GM23338 (cell line): ENCODE measurements around the gene ACBD4. TPM values are rescaled to one million over a fixed set of nuclear protein-coding genes. Genes with fewer than 3 reads are reported as not detected.

Experiments
- ATAC-seq: fragments of 200-7000 bp; cut with Tn5 transposase; 3 replicates; pipeline ENCODE4 v1.9.1; 2020
- DNase-seq: peaks from one replicate; pipeline ENCODE4 v3.0.0-alpha.2; 2015; ENCODE audit warnings: low spot score
- H2AFZ ChIP-seq: fragments of 200-600 bp; sonication (generic); 2 replicates; pipeline ENCODE4 v1.8.0; 2016; ENCODE audit warnings: antibody characterized with exemption, mild to moderate bottlenecking, moderate library complexity
- H3F3A ChIP-seq: fragments of 200-600 bp; sonication (generic); replicated peaks from 2 replicates; pipeline ENCODE4 v1.8.0; 2017; ENCODE audit warnings: antibody characterized with exemption, mixed run types, low read depth
- H3K27ac ChIP-seq: fragments of 200-600 bp; sonication (generic); 2 replicates; pipeline ENCODE4 v1.6.1; 2016; ENCODE audit warnings: low read depth
- H3K27me3 ChIP-seq: fragments of 200-600 bp; sonication (generic); 2 replicates; pipeline ENCODE4 v1.8.0; 2016; ENCODE audit warnings: mild to moderate bottlenecking, mixed run types, moderate library complexity; ENCODE audit not compliant: insufficient read depth
- H3K36me3 ChIP-seq: fragments of 200-600 bp; sonication (generic); 2 replicates; pipeline ENCODE4 v1.8.0; 2016; ENCODE audit warnings: mild to moderate bottlenecking; ENCODE audit not compliant: insufficient read depth
- H3K4me1 ChIP-seq: fragments of 200-600 bp; sonication (generic); 2 replicates; pipeline ENCODE4 v1.8.0; 2016; ENCODE audit warnings: mild to moderate bottlenecking, moderate library complexity; ENCODE audit not compliant: insufficient read depth
- H3K4me2 ChIP-seq: fragments of 200-600 bp; sonication (generic); 2 replicates; pipeline ENCODE4 v1.7.1; 2017; ENCODE audit warnings: mixed run types
- H3K4me3 ChIP-seq: fragments of 200-600 bp; sonication (generic); 2 replicates; pipeline ENCODE4 v1.6.1; 2016; ENCODE audit warnings: mixed run types
- H3K79me2 ChIP-seq: fragments of 200-600 bp; sonication (generic); replicated peaks from 2 replicates; pipeline ENCODE4 v1.8.0; 2017; ENCODE audit warnings: mild to moderate bottlenecking; ENCODE audit not compliant: insufficient read depth
- H3K9me2 ChIP-seq: fragments of 200-600 bp; sonication (generic); 2 replicates; pipeline ENCODE4 v1.8.0; 2017; ENCODE audit not compliant: insufficient read depth
- H4K20me1 ChIP-seq: fragments of 200-600 bp; sonication (generic); replicated peaks from 2 replicates; pipeline ENCODE4 v1.8.0; 2017; ENCODE audit warnings: mild to moderate bottlenecking; ENCODE audit not compliant: insufficient read depth
- H3K27ac Mint-ChIP-seq: 2 replicates; pipeline ENCODE4 v1.8.0; 2020; ENCODE audit warnings: inconsistent platforms, mild to moderate bottlenecking, moderate library complexity, mixed read lengths
- H3K27me3 Mint-ChIP-seq: 3 replicates; pipeline ENCODE4 v1.8.0; 2022; ENCODE audit warnings: low read depth, mild to moderate bottlenecking, moderate library complexity, mixed read lengths, inconsistent platforms; ENCODE audit not compliant: insufficient read depth, poor library complexity
- H3K36me3 Mint-ChIP-seq: 3 replicates; pipeline ENCODE4 v1.8.0; 2021; ENCODE audit warnings: low read depth, mild to moderate bottlenecking, inconsistent platforms, moderate library complexity, mixed read lengths
- H3K4me1 Mint-ChIP-seq: 3 replicates; pipeline ENCODE4 v1.8.0; 2020; ENCODE audit warnings: mild to moderate bottlenecking, inconsistent platforms, mixed read lengths
- H3K4me3 Mint-ChIP-seq: 3 replicates; pipeline ENCODE4 v1.8.0; 2021; ENCODE audit warnings: moderate library complexity, mild to moderate bottlenecking, inconsistent platforms, mixed read lengths
- H3K9me3 Mint-ChIP-seq: 3 replicates; pipeline ENCODE4 v1.8.0; 2020; ENCODE audit warnings: moderate library complexity, mild to moderate bottlenecking, inconsistent platforms, mixed read lengths
- CREB1 ChIP-seq: fragments of 250-450 bp; sonication (Bioruptor Pico); IDR thresholded peaks from 2 replicates; pipeline ENCODE4 v1.5.0; 2020; ENCODE audit warnings: low read depth, mild to moderate bottlenecking, moderate library complexity
- CTCF ChIP-seq, 2 experiments: fragments of 200-600 bp in 1 of 2; sonication (generic) in 1 of 2; conservative IDR thresholded peaks; 2 replicates each; pipeline versions ENCODE4 v1.5.1 to v1.6.1; 2016 to 2017; ENCODE audit warnings: antibody characterized with exemption in 2 of 2, low read depth in 2 of 2, mild to moderate bottlenecking in 2 of 2, moderate library complexity in 1 of 2
- EZH2 ChIP-seq: fragments of 200-600 bp; sonication (generic); IDR thresholded peaks from one replicate; pipeline ENCODE4 v1.8.0; 2017; ENCODE audit warnings: antibody characterized with exemption, mild to moderate bottlenecking, low read depth; ENCODE audit not compliant: unreplicated experiment
- EZH2phosphoT487 ChIP-seq: fragments of 200-600 bp; sonication (generic); IDR thresholded peaks from one replicate; pipeline ENCODE4 v1.8.1; 2018; ENCODE audit warnings: antibody characterized with exemption; ENCODE audit not compliant: unreplicated experiment
- JUNB ChIP-seq: IDR thresholded peaks from one replicate; pipeline ENCODE4 v1.6.1; 2016; ENCODE audit warnings: antibody characterized with exemption; ENCODE audit not compliant: unreplicated experiment
- NANOG ChIP-seq: IDR thresholded peaks from 2 replicates; pipeline ENCODE4 v1.6.1; 2016; ENCODE audit warnings: antibody characterized with exemption, borderline replicate concordance
- POLR2AphosphoS5 ChIP-seq: IDR thresholded peaks from 2 replicates; pipeline ENCODE4 v1.6.1; 2016; ENCODE audit warnings: antibody characterized with exemption, low read depth
- STAT1 ChIP-seq: IDR thresholded peaks from one replicate; pipeline ENCODE4 v1.6.1; 2016; ENCODE audit warnings: antibody characterized with exemption; ENCODE audit not compliant: unreplicated experiment
- ZNF114 ChIP-seq: fragments of 250-450 bp; sonication (Bioruptor Pico); IDR thresholded peaks from 2 replicates; pipeline ENCODE4 v1.5.0; 2020; ENCODE audit warnings: mild to moderate bottlenecking, moderate library complexity
- ZNF331 ChIP-seq: fragments of 250-450 bp; sonication (Bioruptor Pico); IDR thresholded peaks from 2 replicates; pipeline ENCODE4 v1.5.0; 2020; ENCODE audit warnings: low read depth, mild to moderate bottlenecking, moderate library complexity
- ZNF462 ChIP-seq: fragments of 250-450 bp; sonication (Bioruptor Pico); IDR thresholded peaks from 2 replicates; pipeline ENCODE4 v1.5.0; 2020; ENCODE audit warnings: mild to moderate bottlenecking, moderate library complexity
- polyA plus RNA-seq: library from polyadenylated mRNA; unstranded; fragments of >200 nt; fragmentation: Nextera tagmentation; extraction: Ambion mirVana; gene quantifications from 2 replicates; pipeline ENCODE4 v1.2.1, GENCODE V29; 2016
- total RNA-seq: library from RNA; depleted of rRNA; stranded (reverse); fragments of >200 nt; shearing (Covaris generic); gene quantifications from 2 replicates; pipeline ENCODE4 v1.2.3, GENCODE V29; 2014
- TF ChIP-seq, protein P1 (sequence below): IDR thresholded peaks from one replicate; pipeline ENCODE4 v1.6.1; 2018; ENCODE audit warnings: antibody characterized with exemption; ENCODE audit not compliant: unreplicated experiment
- TF ChIP-seq, protein P2 (sequence below): IDR thresholded peaks from 2 replicates; pipeline ENCODE4 v1.6.1; 2016; ENCODE audit warnings: antibody characterized with exemption

The ACBD4 gene
- total and polyA plus RNA-seq, 2 experiments from 2014 or later, result 4.5 to 6.7 TPM

DNA sequence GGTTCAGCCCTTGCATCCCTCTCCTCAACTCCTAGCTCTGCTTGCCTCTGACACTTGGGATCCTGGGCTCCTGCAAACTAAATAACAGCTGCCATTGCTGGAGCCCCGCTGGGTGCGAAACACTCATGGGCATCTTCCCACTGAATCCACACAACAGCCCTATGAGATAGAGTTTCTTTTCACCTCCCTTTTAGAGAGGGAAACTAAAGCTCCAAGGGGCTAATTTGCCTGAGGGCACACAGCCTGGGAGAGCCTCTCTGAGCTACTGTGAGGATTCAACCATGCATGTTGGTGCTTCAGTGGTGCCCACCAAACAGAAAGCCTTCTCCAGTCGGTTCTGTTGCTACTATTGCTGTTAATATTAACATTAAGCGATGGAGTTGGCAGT is 4.0 kb downstream of the ACBD4 start:
- Histone ChIP-seq H3K4me1 (peaks cover 3% of the 10 kb centered on the region; the same call in 1 of the 2 replicates), H3K36me3 (no peaks in the 10 kb centered on the region), H2AFZ (no peak overlapping the region), H3F3A (peaks cover 6% of the 10 kb centered on the region; the same call in 1 of the 2 replicates), H4K20me1 (no peaks in the 10 kb centered on the region), H3K27ac (no peak overlapping the region), H3K9me2 (no peaks in the 10 kb centered on the region), H3K4me2 (no peak overlapping the region), H3K27me3 (no peaks in the 10 kb centered on the region), H3K79me2 (no peaks in the 10 kb centered on the region), H3K4me3 (no peak overlapping the region)
- H3K27me3 Mint-ChIP-seq, result peaks cover 18% of the 10 kb centered on the region
- TF ChIP-seq EZH2, result no peak
- TF ChIP-seq, protein P1, sequence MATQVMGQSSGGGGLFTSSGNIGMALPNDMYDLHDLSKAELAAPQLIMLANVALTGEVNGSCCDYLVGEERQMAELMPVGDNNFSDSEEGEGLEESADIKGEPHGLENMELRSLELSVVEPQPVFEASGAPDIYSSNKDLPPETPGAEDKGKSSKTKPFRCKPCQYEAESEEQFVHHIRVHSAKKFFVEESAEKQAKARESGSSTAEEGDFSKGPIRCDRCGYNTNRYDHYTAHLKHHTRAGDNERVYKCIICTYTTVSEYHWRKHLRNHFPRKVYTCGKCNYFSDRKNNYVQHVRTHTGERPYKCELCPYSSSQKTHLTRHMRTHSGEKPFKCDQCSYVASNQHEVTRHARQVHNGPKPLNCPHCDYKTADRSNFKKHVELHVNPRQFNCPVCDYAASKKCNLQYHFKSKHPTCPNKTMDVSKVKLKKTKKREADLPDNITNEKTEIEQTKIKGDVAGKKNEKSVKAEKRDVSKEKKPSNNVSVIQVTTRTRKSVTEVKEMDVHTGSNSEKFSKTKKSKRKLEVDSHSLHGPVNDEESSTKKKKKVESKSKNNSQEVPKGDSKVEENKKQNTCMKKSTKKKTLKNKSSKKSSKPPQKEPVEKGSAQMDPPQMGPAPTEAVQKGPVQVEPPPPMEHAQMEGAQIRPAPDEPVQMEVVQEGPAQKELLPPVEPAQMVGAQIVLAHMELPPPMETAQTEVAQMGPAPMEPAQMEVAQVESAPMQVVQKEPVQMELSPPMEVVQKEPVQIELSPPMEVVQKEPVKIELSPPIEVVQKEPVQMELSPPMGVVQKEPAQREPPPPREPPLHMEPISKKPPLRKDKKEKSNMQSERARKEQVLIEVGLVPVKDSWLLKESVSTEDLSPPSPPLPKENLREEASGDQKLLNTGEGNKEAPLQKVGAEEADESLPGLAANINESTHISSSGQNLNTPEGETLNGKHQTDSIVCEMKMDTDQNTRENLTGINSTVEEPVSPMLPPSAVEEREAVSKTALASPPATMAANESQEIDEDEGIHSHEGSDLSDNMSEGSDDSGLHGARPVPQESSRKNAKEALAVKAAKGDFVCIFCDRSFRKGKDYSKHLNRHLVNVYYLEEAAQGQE, result no peak
- no peak for TF ChIP-seq POLR2AphosphoS5
- TF ChIP-seq, protein P2, sequence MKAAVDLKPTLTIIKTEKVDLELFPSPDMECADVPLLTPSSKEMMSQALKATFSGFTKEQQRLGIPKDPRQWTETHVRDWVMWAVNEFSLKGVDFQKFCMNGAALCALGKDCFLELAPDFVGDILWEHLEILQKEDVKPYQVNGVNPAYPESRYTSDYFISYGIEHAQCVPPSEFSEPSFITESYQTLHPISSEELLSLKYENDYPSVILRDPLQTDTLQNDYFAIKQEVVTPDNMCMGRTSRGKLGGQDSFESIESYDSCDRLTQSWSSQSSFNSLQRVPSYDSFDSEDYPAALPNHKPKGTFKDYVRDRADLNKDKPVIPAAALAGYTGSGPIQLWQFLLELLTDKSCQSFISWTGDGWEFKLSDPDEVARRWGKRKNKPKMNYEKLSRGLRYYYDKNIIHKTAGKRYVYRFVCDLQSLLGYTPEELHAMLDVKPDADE, result no peak
- no peak for TF ChIP-seq JUNB
- no peak for TF ChIP-seq CTCF (conservative IDR thresholded peaks at IDR 0.05; ENCODE audit: low read depth in 2 of 2)
- TF ChIP-seq EZH2phosphoT487, result no peak
- TF ChIP-seq ZNF462, result no peak
- TF ChIP-seq ZNF331, result no peak
- TF ChIP-seq ZNF114 (CRISPR knock-in tag), result no peak
- TF ChIP-seq STAT1, result no peak
- no peak for TF ChIP-seq NANOG
- no peak for TF ChIP-seq CREB1 (CRISPR knock-in tag)
- ATAC-seq (no peak), DNase-seq (no peak)
- H3K4me3 Mint-ChIP-seq, result no peak overlapping the region
- no peak overlapping the region for H3K27ac Mint-ChIP-seq
- peaks cover 3% of the 10 kb centered on the region; the same call in 1 of the 3 replicates for H3K36me3 Mint-ChIP-seq
- H3K4me1 Mint-ChIP-seq, result peaks cover 18% of the 10 kb centered on the region
- no peaks in the 10 kb centered on the region for H3K9me3 Mint-ChIP-seq
